HG02840 (cell line): ENCODE measurements around the gene NFIA.

Experiments used
- ATAC-seq: cut with Tn5 transposase; IDR thresholded peaks from one replicate; pipeline ENCODE4 v1.9.1; 2021; ENCODE audit warnings: mild to moderate bottlenecking, moderate library complexity, moderate number of reproducible peaks; ENCODE audit not compliant: unreplicated experiment, low FRiP score

Gene NFIA

DNA sequence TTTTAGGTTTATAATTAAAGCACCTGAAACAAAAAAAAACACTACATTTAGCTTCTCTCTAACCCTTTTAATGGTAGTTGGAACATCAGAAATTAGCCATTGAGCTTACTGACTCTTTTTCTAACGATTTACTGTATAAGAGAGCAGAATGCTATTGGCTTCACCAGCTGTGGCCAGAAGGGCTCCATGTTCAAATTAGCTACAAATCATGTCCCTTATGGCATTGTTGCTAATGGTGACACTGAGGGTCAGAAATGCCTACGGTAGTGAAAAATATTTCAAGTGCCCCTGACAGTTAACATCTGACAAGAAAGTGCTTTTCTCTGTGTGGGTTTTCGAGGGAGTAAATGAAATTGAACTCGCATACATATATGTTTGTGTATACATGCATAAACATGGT is 232.7 kb downstream of the NFIA start:
- ATAC-seq: no peak

DNA sequence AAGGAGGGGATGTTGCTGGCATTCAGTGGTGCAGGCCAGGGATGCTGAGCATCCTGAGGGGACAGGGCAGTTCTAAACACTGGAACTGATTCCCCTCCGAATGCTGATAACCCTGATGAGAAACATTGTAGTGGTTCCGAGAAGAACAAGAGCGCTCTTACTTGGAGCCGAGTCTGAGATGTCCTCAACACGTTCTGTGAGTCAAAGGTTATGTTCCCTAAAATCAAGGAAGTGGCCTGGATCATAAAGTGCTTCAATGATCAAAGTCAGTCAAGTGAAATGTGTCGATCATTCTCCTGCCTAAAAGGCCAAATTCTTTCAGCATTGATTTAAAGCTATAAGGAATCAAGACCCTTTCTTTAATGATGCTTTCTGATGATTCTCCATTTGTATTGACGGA is 234.1 kb downstream of the NFIA start:
- no peak for ATAC-seq

DNA sequence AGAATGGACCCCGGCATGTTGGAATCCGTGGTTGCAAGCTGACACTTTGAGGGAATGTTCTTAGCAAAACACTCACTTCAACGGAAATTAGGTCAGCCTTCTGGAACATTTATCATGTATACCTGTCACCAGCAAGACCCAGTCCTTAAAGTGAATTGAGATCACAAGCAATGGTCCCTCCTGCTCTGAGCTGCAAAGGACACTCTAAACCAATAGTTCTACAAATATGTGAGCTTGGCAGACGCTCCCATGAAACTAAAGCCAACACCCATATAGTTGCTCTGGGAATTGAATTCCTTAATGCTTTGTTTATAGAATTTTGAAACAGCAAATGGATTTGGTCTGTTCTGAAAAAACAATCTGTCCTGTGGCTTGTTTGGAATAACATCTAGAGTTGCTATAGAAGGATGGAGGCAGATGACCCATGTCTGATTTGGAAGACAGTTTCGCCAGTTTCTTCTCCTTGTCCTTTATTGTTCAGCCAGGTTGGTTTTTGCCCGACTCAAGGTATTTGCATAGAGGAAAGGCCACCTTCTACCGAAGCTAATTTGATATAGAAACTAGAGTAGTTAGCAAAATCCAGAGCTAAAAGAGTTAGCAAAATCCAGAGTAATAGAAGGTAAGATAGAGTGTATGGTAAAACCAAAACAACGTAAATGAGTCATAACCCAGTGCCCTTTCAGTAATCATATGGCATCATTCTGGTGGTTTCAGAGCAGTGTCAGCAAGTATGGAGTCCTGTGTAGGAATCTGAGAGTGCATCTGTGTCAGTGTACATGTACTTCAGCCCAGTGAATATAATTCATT is 236.2 kb downstream of the NFIA start:
- ATAC-seq: peak; percentile 99

DNA sequence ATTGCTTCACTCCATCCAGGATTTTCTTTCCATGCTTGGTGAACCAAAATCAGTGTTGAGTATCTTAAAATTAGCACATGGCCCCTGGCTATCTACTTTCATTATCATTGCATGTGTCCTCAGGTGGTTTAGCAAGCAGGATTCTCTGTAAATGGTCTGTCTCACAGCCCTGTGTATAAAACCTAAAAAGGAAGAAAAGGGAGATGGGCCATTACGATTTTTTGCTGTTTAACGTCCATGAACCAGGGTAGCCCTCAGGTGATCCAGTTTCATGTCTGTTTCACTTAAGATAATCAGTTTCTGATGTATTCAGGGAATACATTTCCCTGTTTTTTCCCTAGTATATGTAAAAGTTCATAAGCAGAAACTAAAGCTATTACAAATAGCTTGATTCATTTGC is 238.2 kb downstream of the NFIA start:
- ATAC-seq: no peak

DNA sequence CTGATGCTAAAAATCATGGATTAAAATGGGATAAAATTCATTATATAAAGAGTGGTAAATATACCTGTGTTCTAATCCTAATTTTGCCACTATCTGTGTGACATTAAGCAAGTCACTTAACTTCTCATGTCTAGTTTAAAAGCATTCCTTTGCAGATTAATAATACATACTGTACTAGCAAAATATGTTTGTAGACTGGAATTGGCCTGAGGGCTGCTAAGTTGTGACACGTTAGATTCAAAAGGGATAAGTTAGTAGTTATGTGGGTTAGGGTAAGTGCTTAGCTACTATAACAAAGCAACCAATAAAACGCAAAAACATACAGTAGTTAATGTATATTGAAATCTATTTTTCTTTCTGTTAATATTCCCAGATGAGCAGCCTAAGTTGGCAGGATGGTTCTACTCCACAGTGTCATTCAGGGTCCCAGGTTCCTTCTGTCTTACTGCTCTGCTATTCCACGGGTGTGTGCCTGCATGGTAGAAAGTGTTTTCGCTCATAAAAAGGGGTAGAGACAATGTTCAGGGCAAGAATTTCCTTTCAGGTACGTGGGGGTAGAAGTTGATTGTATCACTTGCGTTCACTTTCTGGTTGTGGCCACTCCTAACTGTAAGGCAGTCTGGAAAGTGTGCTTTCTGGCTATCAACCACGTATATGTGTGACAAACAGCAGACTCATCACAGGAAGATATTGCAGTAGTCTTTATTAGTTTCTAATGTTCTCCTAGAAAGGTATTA is 239.8 kb downstream of the NFIA start:
- no peak for ATAC-seq

DNA sequence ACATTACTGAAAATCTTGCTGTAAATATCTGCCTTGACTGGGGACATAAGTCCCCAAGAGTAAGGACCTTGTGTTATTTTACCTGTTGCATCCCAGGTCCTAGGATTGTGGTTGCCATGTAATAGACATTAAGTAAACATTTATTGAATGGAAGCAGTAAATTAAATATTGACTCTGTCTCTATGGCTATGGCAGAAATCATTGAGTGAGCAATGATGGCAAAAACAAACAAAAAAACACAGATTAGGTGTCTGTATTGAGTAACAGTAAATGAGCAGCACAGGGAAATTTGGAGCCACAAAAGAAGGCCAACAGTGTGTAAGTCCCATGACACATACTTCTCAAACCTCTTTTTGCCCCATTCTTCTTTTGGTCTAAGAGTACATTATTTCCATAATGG is 240.4 kb downstream of the NFIA start:
- ATAC-seq: no peak

DNA sequence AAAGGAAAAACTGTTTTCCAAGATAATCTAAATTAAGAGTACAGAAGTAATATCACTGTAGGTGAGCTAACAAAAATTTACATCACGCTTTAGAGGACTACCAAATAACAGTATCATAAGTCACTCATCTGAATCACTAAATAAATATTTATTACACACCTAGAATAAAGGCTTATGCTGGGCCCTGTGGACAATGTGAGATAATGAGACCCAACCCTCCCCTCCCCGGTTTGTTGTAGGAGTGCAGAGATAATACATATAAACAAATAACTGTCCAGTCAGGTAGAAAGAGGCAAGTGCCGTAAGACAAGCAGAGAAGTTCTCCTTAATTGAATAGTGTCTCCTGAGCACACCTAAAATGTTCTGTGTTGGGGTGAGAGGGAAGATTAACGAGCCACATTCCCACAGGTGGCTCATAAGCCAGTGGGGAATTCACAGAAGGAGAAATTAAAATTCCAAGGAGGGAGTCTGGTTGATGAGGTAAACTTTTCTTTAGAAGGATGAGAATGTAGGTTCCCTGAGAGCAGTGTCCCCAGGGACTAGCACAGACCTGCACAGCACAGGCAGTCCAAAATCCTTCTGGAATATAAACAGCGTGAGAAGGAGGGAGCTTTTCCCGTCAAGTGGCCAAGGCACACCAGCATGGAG is 241.4 kb downstream of the NFIA start:
- no peak for ATAC-seq

DNA sequence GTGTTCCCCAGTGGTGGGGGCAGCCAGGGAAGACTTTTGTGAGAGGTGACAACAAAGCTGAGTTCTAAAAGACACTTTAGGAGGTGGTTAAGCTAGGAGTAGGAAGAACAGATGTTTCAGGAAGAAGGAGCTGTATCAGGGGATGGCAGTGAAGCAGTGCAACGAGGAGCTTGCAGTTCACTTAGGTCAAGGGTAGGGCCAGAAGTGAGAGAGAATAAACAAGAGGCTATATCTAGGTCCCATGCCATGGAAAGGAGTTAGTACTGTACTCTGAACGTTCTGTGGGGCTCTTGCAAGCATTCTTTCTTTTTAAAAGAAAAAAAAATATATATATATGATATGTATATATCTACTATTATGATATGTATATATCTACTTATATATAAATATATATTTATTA is 244.4 kb downstream of the NFIA start:
- no peak for ATAC-seq

DNA sequence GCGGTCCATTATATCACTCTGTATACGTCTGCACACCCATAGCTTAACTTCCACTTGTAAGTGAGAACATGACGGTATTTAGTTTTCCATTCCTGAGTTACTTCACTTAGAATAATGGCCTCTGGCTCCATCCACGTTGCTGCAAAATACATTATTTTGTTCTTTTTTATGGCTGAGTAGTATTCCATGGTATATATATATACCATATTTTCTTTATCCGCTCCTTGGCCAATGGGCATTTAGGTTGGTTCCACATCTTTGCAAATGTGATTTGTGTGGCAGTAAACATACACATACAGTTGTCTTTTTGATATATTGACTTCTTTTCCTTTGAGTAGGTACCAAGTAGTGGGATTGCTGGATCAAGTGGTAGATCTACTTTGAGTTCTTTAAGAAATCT is 245.1 kb downstream of the NFIA start:
- ATAC-seq: no peak

DNA sequence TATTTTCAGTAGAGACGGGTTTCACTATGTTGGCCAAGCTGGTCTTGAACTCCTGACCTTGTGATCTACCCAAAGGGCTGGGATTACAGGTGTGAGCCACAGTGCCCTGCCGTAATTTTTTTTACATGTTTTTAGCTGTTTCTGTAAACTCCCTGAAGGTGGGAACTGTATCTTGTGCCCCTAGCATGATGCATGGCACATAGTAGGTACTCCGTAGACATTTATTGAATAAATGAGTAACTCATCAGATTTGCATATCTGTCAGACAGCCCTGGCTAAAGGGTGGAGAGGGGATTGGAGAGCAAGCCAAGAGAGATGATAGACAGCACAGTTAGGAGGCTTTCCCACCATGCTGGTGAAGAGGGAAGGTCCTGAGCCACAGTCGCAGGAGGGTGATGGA is 247.2 kb downstream of the NFIA start:
- no peak for ATAC-seq

DNA sequence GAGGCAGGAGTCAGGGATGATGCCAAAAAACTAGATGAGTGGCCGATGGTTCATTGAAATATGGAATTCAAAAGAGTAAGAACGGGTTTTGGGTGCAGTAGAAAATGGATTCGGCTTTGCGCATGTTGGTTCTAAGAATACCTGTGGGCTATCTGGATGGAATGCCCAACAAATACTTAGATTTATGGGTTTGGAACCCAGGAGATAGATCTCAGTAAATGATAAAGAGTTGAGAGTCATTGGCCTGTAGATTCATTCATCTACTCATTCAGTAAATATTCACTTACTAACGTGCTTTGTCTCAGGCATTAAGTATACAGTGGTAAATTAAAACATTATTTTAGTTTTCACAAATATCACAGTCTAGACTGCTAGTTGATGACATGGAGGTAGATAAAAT is 247.7 kb downstream of the NFIA start:
- ATAC-seq: no peak

DNA sequence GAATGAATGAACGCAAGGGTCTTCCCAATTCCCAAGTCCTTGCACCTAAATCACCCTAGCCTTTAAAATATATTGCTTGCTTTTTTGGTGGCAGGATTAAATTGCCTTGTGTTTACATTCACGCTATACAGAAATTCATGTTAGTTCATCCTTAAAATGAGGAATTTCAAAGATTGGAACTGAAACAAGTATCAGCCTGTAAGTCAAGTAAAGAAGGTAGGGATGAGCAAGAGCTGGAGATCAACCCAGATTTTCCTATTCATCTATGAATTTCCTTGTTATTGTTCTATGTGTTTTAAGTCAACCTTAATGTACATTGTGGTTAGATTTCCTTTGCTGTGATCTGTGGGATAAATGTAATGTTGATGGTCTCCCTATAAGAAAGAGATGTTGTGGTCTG is 248.2 kb downstream of the NFIA start:
- no peak for ATAC-seq

DNA sequence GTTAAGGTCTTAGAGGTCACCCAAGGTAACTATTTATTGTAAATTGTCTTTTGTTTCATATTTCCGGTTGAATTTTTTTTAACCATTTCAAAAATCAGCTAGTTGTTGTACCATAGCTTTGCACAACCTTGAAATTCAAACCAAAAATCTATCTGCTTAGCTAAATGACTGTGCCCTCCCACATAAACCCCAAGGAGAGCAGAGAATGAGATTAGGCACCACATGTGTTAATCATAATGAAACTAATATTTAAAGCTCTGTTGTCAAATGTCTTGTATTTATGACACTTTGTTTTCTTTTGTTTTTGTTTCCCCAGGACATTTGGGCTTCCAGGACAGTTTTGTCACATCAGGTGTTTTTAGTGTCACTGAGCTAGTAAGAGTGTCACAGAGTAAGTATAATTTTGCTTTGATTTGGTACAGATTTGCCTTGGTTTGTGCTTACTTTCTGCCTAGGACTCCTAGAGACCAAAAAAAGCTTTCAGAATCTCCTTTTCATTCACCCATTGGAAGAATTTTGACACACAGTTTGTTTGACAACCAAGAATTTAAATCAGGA is 249.9 kb downstream of the NFIA start:
- ATAC-seq: peak; percentile 95

DNA sequence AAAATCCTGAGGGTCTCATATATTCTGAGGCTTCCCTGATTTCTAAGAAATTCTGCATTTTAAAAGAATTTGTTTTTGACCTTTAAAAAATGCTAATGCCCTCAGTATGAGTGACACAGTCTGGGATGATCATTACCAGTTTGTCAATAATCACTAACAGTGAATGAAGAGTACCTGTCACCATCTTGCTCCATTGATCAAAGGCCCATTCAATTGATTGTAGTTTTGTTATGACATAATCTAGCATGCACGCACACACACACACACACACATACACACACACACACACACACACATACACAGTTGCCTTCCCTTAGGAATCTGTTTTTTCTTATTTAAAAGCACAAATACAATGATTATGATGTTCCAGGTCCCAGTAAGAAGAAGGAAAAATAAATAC is 250.4 kb downstream of the NFIA start:
- no peak for ATAC-seq

DNA sequence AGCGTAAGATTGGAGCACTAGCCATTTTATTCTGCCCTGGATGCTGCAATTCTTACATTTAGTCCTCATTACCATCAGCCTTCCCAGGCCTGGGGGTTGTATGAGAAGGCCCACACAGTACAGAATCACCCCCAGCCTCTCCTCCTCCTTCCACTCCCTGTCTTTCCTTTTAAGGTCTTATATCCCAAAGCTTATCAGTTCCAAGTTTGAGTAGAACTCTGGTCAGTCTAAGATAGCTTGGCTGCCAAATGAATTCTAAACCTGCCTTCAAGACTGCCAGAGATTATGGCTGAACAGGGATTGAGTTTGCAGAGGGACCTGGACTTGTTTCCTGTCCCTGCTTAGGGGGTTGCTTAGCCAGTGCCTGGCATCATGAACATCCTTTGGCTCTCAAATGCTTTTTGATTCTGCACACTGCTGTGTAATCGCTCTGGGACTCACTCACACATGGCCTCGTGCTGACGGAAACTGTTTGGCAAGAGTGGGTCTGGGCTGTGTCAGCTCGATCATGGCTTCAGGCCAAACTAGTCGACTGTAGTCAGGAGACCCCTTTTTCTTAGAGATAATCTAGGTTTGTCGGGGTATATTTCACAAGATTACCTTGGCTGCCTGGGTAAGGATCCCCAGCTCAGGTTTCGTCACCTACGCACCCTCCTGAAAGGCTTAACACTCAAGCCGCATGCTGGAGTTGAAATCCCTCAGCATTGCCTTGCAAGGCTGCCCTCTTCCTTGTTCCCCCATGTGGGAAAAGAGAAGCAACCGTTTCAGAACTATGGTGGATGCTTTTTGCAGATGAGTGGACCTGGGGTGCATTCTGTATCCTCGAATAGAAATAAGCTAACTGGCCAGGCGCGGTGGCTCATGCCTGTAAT is 252.6 kb downstream of the NFIA start:
- no peak for ATAC-seq

DNA sequence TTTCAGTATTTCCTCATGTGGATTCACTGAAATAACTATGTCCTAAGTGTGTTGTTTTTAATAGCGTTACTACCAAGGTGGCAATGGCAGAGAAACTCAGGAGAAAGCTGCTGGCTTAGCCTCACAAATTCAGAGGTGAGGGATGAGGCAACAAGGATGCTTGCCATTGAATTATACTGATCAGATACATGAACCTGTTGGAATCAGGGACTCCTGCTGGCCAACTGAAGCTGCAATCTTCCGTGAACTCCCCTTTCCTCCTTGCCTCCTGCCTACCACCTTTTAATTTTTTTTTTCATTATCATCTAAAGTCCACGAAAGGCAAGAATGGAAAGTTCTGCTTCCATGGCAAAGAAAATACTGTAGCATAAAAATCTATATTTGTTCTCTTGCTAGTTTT is 254.7 kb downstream of the NFIA start:
- ATAC-seq: no peak

DNA sequence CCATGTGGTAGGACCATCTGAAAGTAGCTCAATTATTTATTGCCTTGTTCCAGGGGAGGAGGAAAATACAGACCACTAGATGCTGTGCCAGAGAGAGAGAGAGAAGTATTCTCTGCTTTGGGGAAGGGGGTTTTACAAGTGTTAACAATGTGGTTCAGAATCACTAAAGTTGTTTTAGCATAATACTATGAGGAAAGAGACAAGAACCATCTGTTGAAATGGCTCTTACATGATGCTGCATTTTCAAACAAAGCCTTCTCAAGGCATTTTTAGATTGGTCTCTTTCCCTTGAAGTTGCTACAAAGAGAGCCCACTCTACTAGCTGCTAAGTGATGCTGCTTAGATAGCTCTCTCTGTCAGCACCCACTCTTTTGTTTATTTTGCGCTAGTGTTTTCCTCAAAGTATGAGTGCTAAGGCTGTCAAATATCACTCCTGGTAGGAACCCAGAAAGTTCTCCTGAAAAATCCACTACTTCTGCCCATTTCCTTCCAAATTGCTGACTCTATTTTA is 255.1 kb downstream of the NFIA start:
- ATAC-seq: no peak

DNA sequence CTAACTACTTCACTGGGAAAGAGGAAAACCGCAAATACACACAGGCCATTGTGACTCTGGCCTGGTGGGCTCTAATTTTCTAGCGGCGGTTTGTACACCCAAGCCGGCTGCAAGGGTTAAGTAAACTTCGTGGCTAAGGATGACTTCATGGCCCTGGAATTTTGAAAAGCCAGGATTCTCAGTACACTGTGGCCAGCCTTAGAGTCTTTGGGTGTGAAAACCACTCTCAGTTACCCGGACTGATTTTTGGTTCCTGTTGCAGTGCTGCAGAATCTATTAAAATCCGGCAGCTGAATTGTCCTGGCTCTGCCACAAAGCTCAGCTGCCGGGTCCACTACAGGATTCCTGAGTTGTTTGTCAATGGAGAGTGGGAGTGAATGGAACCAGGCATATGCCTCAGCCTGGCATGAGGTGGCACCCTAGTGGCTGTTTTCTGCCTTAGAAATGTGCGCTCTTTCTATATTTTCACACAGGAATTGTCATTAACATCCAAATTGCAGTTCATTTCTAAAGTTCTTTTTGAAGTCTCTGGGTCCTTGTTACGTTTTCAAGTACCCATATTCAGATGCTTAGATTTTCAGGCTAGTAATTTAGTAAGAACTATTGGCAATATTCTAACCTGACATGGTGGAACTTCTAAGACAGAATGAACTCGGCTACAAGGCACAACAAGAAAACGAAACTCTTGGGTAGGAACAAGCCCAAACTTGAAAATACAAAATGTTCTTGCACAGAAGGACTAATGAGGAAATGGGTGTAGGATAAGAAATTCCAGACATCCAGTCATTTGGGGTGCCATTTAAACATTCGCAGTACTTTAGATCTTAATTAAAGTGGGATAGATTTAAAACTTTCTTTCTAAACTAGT is 255.9 kb downstream of the NFIA start:
- ATAC-seq: no peak

DNA sequence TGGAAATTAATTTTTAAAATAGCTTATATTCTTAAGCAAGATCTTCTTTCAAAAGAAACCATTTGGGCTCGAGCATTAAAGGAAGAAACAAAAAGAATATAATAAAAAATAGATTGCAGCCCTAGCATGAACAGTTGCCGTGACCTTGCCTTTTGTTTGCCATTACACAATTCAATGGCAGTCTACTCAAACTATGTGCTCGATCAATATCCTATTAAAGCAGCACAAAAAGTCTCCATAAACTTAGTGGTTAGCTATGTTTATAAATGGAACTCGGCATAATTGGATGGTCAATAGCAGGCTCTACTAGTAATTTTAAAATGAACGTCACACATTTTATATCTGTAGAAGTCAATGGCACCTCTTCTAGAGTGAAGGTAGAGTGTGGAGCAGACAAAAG is 256.5 kb downstream of the NFIA start:
- ATAC-seq: no peak
